Measurements from ENCODE around the gene JCAD.
A peak's percentile ranks its signal among the peaks of the same experiment; 100 is the strongest.

The JCAD gene

GRCh38 chr10:29977171-29977570, 82.2 kb downstream of the JCAD start:
- no peak for DNase-seq

GRCh38 chr10:29976134-29976533, 83.3 kb downstream of the JCAD start:
- no peak for DNase-seq

- DNase-seq = no peak
Measured at GRCh38 chr10:29974773-29975172, 84.6 kb downstream of the JCAD start.

DNA sequence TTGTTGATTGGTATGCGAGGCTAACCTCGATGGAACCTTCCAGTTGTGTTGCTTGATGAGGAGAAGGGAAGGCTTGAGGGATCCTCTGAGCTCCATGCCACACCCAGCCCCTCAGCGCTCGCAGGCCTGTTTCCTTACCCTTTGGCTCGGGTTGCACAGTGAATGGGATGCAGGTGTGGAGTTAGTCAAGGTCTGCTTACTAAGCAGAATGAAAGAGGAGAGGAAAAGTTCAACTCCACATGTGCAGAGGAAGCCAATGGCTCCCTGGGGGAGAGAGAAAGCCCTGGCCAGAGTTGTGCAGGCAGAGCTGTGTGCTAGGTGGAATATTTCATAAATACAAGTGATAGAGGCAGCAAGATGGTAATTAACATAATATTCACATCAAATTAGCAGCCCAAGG, 85.5 kb downstream of the JCAD start:
- no peak for DNase-seq

- DNase-seq = peak; percentile 35
Measured at GRCh38 chr10:29970576-29970975, 88.8 kb downstream of the JCAD start.

- DNase-seq = no peak
Measured at GRCh38 chr10:29970012-29970396, 89.4 kb downstream of the JCAD start.

- DNase-seq = no peak
Measured at GRCh38 chr10:29969255-29970011, 90.0 kb downstream of the JCAD start.

DNA sequence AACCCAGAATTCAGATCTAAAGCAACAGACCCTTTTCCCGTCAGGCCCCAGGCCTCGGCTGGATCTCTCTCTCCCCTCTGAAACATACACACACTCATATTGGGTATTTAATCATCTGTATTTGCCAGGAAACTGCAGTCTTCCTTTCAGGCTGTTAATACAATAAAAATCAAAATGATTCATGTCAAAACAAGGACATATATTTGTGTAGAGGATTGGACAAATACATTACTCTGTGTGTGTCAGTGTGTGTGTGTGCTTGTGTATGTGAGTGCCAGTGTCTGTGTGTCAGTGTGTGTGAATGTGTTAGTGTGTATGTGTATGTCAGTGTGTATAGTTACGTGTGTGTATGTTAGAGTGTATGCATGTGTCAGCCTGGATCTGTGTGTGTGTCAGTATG, 90.8 kb downstream of the JCAD start:
- DNase-seq = no peak

- DNase-seq = no peak
Measured at GRCh38 chr10:29966269-29966668, 93.1 kb downstream of the JCAD start.
